PFSK-1 (cell line): ENCODE measurements around the gene UCP2.
A peak's percentile ranks its signal among the peaks of the same experiment; 100 is the strongest.

Experiments used
- FOXP2 ChIP-seq: optimal IDR thresholded peaks from 2 replicates; pipeline ENCODE3; 2011; ENCODE audit warnings: borderline replicate concordance, control low read depth, inconsistent platforms; ENCODE audit not compliant: insufficient read depth; ENCODE audit errors: extremely low read length, extremely low read depth
- POLR2AphosphoS5 ChIP-seq: IDR thresholded peaks from 2 replicates; pipeline ENCODE4 v1.6.1; 2012; ENCODE audit warnings: low read depth, mild to moderate bottlenecking, control low read depth, low read length, moderate library complexity
- SIN3A ChIP-seq: IDR thresholded peaks from 2 replicates; pipeline ENCODE4 v1.6.1; 2012; ENCODE audit warnings: mild to moderate bottlenecking, low read length, moderate library complexity, borderline replicate concordance; ENCODE audit not compliant: insufficient read depth
- TF ChIP-seq, protein P1 (sequence below), 2 experiments: IDR thresholded peaks; 2 replicates each; pipeline versions ENCODE4 v1.6.1 to v1.8.0; 2011 to 2012; ENCODE audit warnings: low read depth in 2 of 2, low read length in 2 of 2, control low read depth in 1 of 2, inconsistent platforms in 1 of 2, mild to moderate bottlenecking in 1 of 2, moderate library complexity in 1 of 2; ENCODE audit not compliant: insufficient read depth in 1 of 2

The UCP2 gene

GRCh38 chr11:73931039-73931645, 51.5 kb downstream of the UCP2 start:
- TF ChIP-seq FOXP2 = no peak
- no peak for TF ChIP-seq POLR2AphosphoS5
- TF ChIP-seq SIN3A = no peak
- TF ChIP-seq, protein P1, sequence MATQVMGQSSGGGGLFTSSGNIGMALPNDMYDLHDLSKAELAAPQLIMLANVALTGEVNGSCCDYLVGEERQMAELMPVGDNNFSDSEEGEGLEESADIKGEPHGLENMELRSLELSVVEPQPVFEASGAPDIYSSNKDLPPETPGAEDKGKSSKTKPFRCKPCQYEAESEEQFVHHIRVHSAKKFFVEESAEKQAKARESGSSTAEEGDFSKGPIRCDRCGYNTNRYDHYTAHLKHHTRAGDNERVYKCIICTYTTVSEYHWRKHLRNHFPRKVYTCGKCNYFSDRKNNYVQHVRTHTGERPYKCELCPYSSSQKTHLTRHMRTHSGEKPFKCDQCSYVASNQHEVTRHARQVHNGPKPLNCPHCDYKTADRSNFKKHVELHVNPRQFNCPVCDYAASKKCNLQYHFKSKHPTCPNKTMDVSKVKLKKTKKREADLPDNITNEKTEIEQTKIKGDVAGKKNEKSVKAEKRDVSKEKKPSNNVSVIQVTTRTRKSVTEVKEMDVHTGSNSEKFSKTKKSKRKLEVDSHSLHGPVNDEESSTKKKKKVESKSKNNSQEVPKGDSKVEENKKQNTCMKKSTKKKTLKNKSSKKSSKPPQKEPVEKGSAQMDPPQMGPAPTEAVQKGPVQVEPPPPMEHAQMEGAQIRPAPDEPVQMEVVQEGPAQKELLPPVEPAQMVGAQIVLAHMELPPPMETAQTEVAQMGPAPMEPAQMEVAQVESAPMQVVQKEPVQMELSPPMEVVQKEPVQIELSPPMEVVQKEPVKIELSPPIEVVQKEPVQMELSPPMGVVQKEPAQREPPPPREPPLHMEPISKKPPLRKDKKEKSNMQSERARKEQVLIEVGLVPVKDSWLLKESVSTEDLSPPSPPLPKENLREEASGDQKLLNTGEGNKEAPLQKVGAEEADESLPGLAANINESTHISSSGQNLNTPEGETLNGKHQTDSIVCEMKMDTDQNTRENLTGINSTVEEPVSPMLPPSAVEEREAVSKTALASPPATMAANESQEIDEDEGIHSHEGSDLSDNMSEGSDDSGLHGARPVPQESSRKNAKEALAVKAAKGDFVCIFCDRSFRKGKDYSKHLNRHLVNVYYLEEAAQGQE (IDR thresholded peaks at IDR 0.05; ENCODE audit: insufficient read depth in 1 of 2, low read depth in 2 of 2, low read length in 2 of 2) = no peak

DNA sequence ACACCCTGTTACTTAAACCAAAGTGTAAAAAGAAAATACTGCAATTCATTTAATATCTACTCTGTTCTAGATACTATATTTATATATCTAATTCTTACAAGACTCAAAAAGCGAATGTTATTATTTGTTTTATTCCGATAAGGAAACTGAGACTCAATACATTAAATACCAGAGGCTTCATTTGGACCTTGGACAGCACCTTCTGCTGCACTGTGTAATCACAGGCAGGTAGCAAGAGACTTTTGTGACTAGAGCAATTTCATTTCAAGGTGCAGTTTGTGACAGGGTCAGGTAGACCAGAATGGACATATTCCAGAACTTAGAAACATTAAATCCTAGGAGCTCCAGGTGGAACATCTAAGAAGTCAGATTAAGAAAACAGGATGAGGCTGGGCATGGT, 53.3 kb downstream of the UCP2 start:
- no peak for TF ChIP-seq SIN3A
- TF ChIP-seq, protein P1 (IDR thresholded peaks at IDR 0.05; ENCODE audit: insufficient read depth in 1 of 2, low read depth in 2 of 2, low read length in 2 of 2) = peak in 1 of 2 experiments; percentile 77; a peak in 1 of 4 replicates
